ENCODE data around the gene LETM1. TPM values are rescaled to one million over a fixed set of nuclear protein-coding genes. Genes with fewer than 3 reads are reported as not detected.

LETM1 gene
- total and polyA plus RNA-seq, 2 donors (not counting 3 experiments of a cell fraction or from before 2014, with no cell fraction given), result 25.6 to 62.5 TPM

DNA sequence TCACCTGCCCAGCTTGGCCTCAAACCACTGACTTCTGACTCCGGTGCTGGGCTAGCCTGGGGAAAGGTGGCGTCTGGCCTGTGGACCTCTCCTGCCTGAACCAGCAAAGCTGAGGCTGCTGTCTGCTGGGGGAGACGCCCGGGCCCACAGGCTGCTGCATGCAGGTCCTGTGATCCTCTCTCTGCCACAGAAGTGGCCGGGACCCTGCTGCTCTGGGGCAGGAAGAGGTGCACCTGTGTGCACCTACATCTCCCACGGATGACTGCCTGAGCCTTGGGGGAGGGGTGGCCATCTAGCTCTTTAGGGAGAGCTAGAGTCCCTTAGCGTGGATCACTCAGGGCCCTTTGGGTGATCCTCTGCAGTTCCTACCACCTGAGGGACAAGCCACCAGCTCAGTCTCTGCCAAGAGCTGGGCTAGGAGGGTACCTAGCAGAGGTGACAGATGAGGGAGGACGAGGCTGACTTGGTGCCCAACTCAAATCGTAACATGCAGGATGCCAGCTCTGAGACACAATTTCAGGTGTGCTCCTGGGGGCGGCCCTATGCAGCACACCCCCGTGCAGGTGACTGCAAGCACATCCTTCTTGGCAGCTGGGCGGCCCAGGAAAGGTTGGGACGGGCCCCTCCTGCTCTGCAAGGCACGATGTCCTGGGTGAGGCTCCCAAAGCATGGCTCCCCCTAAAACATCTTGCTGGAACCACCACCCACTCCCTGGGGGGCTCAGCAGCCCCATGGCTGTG lies 22.5 kb downstream of the LETM1 start:
- intact Hi-C loops (cut with micrococcal nuclease) (no loop called here), dilution Hi-C loops (cut with MboI; ENCODE audit: extremely low pct_ligation_motif_present, low sequenced_read_pairs) (no loop called here)
- POLR2A ChIA-PET, result no interaction called here
- peaks cover 3% of the 10 kb centered on the region for H3K79me2 ChIP-seq (ENCODE audit: control insufficient read depth, insufficient read depth, low read length)
- FAIRE-seq (no peak), DNase-seq (ENCODE audit: low read depth, low spot score) (no peak)
- H3K9me1 ChIP-seq (replicated peaks; ENCODE audit: control insufficient read depth, extremely low read depth, insufficient read depth, low read length), result no peaks in the 10 kb centered on the region
- no peaks in the 10 kb centered on the region for H3K4me1 ChIP-seq (ENCODE audit: control insufficient read depth, extremely low read depth, insufficient read depth, low read length)
- no peaks in the 10 kb centered on the region for H4K20me1 ChIP-seq (replicated peaks; ENCODE audit: control insufficient read depth, extremely low read depth, insufficient read depth, low read length)
- TF ChIP-seq, protein P1, sequence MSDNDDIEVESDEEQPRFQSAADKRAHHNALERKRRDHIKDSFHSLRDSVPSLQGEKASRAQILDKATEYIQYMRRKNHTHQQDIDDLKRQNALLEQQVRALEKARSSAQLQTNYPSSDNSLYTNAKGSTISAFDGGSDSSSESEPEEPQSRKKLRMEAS (IDR thresholded peaks at IDR 0.05; ENCODE audit: insufficient read depth, insufficient read length), result no peak
- TF ChIP-seq EZH2 (IDR thresholded peaks at IDR 0.05; ENCODE audit: borderline replicate concordance, low read depth, low read length, severe bottlenecking) (no peak), MYC (IDR thresholded peaks at IDR 0.05; ENCODE audit: low read depth, low read length) (no peak), GATA2 (IDR thresholded peaks at IDR 0.05; ENCODE audit: insufficient read depth, insufficient read length, low read depth, low read length) (no peak), FOS (IDR thresholded peaks at IDR 0.05; ENCODE audit: borderline replicate concordance, insufficient read depth, low read length) (no peak), POLR2AphosphoS5 (IDR thresholded peaks at IDR 0.05; ENCODE audit: insufficient read depth, low read depth, low read length) (no peak), JUN (IDR thresholded peaks at IDR 0.05; ENCODE audit: borderline replicate concordance, insufficient read depth, insufficient read length, low read depth) (no peak), POLR2A (IDR thresholded peaks at IDR 0.05; ENCODE audit: low read depth, low read length) (no peak)
- TF ChIP-seq, protein P2, sequence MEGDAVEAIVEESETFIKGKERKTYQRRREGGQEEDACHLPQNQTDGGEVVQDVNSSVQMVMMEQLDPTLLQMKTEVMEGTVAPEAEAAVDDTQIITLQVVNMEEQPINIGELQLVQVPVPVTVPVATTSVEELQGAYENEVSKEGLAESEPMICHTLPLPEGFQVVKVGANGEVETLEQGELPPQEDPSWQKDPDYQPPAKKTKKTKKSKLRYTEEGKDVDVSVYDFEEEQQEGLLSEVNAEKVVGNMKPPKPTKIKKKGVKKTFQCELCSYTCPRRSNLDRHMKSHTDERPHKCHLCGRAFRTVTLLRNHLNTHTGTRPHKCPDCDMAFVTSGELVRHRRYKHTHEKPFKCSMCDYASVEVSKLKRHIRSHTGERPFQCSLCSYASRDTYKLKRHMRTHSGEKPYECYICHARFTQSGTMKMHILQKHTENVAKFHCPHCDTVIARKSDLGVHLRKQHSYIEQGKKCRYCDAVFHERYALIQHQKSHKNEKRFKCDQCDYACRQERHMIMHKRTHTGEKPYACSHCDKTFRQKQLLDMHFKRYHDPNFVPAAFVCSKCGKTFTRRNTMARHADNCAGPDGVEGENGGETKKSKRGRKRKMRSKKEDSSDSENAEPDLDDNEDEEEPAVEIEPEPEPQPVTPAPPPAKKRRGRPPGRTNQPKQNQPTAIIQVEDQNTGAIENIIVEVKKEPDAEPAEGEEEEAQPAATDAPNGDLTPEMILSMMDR (IDR thresholded peaks at IDR 0.05; ENCODE audit: extremely low read depth in 1 of 2, insufficient read depth in 1 of 2, low read depth in 1 of 2, low read length in 2 of 2), result no peak
- H3K27ac ChIP-seq (ENCODE audit: insufficient read depth, low read depth, low read length), result no peak overlapping the region
- CTCF ChIA-PET, result interaction anchor here (1.1 to 1.7 kb wide), 2 partner anchors 77 to 85 kb away, joined by 4 to 5 read pairs; no protein-coding TSS in a partner anchor
- H3K27me3 ChIP-seq (ENCODE audit: control insufficient read depth in 2 of 2, insufficient read depth in 2 of 2, low read length in 2 of 2), result no peaks in the 10 kb centered on the region
- H3K9ac ChIP-seq (replicated peaks; ENCODE audit: extremely low read depth, insufficient read depth, low read length), result no peak overlapping the region
- no peak overlapping the region for H3K4me3 ChIP-seq (replicated peaks in 1 of 3; ENCODE audit: insufficient read depth in 1 of 3, low read depth in 1 of 3, low read length in 3 of 3)
- BruUV-seq (replicated peaks), result no TSS peak
- no peak overlapping the region for H3K4me2 ChIP-seq (ENCODE audit: insufficient read depth, low read length)
- H2AFZ ChIP-seq (ENCODE audit: low read depth, low read length), result no peak overlapping the region
- H3K36me3 ChIP-seq (ENCODE audit: control insufficient read depth in 2 of 2, extremely low read depth in 1 of 2, insufficient read depth in 2 of 2, low read length in 2 of 2), result peaks cover 14 to 55% of the 10 kb centered on the region in 2 experiments
- H3K9me3 ChIP-seq (replicated peaks; ENCODE audit: control insufficient read depth, insufficient read depth, low read length), result no peaks in the 10 kb centered on the region

Measured in endothelial cell of umbilical vein (primary cell).